ENCODE results near the gene DHX38.

The DHX38 gene

DNA sequence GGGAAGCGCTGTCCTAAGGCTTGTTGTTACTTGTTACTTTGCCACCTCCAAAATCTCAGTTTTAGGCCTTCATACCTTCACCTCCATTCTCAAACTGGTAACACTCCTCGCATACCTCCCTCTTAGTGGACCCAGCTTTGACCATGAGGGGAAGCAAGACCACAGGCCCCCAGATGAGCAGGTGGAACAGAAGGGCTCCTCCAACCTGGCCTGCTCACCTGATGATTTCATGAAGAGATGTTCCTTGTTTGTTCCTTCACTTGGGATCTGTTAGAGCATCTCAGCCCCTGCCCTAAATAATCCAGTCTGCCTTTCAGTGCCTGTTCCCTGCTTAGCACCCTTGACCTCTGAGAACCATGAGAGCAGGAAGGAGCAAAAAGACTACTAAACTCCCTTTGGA is 28.7 kb downstream of the DHX38 start:
- no peak for DNase-seq (ENCODE audit: low read depth)

DNA sequence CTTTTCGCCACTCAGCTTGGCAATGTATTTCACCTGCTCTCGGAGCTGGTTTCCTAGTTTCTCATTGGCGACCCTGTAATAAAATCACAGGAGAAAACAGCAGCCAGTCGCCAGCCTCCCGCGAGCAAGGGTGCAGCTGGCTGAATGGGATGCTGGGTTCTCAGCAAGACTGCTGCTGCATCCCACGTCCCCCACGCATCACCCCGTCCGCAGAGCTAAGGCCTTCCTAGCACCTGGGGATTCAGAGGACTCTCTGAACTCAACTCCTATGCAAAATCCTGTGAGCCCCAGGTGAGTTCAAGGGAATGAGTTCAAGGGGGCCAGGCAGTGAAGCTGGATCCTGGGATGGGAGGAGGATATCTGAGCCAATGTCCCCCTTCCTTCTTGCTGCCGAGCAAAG is 29.3 kb downstream of the DHX38 start:
- DNase-seq (ENCODE audit: low read depth), result no peak

DNA sequence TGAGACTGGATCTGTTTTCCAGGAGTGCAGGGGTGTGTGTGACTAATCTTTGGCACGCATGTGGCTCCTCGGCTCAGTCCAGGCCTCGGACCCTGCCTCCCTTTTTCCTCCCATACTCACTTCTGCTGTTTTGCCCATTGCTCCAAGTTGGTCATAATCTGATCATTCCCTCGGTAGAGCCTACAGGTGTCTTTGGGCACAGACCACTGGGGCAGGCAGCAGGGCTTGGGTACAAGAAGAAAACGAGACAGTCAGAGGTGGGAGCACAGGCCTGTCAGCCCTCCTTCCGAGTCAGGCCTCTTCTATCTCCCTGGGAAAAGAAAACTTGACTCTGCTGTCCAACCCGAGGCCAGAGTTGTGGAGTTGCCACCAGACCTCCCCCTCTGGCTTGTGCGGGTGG is 29.8 kb downstream of the DHX38 start:
- no peak for DNase-seq (ENCODE audit: low read depth)

DNA sequence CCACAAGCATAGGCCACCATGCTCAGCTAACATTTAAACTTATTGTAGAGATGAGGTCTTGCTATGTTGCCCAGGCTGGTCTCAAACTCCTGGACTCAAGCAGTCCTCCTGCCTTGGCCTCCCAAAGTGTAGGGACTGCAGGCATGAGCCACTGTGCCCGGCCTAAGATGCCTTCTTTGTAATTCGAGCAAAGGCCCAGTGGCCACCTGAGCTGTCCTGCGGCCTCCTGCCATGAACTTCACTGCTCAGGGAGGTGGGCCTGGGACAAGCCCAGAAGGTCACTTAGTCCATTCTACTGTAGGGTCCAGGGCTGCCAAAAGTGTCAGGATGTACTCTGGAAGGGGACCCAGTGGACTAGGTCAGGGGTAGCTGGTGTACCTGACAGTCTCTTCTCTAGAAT is 30.5 kb downstream of the DHX38 start:
- no peak for DNase-seq (ENCODE audit: low read depth)

DNA sequence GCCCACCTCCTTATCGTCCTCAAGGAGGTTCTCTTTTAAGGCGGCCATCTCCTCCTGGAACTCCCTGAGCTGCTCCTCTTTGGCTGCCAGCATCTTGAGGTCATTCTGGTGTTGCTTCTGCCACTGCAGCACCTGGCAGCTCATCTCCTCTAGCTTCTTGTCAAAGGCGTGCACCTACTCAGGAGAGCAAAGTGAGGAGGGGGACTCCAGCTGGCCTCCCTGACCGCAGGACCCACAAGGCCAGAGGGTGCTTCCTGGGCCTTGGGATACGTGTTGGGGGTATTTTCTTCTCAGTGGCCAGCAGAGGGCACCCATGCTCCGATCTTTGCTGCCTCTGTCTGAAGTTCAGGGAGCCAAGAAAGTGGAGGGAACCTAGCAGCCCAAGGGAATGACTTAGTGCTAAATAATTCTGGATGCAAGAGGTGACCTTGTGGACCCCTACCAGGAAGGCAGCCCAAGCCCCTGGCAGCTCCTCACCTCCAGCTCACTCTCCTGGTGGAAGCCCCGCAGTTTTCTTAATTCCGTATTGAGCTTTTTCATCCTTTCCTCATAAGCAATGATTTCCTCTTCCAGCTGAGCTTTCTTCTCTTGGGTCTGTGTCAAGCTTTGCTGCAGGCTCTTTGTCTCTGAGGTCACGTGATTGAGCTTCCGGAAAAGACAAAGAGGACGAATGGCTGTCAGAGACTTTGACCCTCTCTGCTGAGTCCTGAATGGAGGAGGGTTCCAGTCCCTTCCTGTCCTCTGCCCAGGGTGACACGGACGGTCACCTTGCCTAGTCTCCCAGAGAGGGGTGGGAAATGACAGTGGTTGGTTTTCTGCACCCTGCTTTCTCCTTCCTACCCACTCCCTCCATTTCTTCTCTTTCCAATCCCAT is 31.4 kb downstream of the DHX38 start:
- peak; percentile 50 for DNase-seq (ENCODE audit: low read depth)

DNA sequence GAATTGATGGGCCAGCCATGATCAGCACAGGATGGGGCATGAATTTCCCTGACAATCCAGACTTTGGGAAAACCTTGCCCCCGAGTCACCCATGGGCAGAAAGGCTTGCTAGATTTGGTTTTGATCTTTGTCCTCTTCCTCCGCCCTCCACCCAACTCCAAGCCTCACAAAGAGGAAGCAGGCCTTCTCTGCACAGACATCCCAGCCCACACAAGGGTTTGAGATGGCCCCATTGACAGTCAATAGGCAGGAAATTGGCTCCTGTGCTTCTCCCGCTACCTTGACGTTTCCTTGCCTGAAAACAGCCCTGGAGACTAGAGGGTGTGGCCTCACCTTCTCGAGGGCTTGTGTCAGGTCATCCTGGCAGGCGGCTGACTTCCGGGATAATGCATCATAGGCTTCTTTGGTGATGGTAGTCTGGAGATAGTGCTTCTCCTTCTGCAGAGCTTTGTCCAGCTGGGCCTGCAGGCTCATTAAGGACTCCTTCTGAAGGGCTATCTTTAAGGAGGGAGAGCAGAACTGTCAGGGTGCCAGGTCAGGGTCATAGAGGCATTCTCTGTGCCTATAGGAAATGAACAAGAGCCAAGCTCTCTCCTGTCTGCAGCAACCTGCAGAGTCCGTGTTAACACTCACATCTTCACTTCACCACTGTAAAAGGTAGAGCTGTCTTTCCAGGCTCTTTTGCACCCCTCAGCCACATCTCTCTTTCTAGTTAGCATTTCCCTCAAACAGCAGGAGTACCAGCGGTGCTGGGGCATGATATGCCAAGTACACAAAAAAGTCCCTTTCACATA is 32.2 kb downstream of the DHX38 start:
- DNase-seq (ENCODE audit: low read depth), result no peak

DNA sequence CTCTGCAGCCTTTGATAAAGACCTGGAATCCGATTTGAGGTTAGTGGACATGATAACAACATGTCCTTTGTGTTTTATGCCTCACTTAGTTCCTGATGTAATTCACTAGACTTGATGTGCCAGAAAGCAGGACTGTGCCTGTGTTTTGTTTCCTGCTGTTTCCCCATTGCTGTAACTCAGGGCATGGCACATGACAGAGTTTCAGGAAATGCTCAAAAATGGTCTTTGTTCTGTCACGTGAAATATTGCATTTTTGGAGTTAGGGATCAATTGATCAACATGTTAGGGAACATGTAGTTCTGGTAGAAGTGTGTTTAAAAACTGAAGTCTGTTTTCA is 32.8 kb downstream of the DHX38 start:
- DNase-seq (ENCODE audit: low read depth), result no peak

DNA sequence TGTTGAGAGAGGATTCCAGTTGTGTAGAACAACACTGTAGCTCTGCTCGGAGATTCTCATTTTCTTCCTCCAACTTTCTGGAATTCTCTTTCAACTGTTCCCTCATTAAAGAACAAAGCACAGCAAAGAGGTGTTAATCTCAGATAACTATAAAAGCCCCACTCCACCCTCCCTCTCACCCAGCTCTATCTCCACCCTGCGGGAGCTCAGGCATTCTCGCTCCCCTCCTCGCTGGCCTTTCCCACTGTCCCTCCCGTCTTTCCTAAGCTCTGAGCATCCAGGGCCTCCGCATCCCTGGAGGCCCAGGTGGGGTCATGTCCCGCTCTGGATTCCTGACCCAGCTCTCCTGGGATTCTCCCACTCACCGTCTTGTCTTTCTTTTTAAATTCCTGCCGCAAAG is 35.1 kb downstream of the DHX38 start:
- no peak for DNase-seq (ENCODE audit: low read depth)

DNA sequence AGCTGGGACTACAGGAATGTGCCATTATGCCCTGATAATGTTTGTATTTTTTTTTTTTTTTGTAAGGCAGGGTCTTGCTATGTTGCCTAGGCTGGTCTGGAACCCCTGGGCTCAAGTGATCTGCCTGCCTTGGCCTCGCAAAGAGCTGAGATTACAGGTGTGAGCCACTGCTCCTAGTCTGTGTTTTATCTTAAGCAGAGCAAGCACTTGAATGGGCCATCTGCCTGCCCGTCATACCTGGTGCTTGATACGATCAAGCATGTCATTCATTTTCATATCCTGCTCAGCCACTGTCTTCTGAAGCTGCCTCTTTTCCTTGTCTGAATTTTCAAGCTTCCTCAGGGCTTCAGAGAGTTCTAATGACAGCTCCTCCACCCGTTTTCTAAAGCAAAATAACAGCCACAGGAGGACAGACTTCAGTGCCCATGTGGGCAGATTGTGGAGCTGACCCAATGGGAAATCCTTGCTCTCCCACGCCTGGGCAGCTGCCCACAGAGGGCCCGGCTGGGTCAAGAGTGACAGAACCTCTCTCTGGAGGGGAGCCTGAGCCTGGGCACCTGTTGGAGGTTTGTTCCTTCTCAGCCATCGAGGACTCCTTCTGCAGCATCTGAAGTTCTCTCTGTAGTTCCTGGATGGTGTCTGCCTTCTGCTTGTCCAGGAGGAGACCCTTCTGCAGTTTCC is 36.5 kb downstream of the DHX38 start:
- no peak for DNase-seq (ENCODE audit: low read depth)

DNA sequence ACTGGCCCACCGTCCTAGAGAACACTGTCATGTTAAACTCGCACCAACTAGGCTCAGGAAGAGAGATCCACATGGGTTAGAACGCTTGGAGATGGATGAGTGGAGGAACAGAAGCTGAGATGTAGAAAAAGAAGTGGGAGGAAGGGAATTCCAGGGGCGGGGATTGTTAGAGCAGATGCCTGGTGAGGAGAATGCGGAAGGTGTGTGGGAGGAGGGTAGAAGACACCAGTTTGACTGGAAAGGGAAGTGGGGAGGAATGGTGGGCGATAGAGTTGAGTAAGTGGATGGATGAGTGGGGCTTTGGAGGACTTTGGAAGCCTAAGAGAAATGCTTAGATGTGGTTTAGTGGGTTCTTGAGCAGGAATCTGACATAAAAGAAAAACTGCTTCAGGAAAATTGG is 37.4 kb downstream of the DHX38 start:
- no peak for DNase-seq (ENCODE audit: low read depth)

DNA sequence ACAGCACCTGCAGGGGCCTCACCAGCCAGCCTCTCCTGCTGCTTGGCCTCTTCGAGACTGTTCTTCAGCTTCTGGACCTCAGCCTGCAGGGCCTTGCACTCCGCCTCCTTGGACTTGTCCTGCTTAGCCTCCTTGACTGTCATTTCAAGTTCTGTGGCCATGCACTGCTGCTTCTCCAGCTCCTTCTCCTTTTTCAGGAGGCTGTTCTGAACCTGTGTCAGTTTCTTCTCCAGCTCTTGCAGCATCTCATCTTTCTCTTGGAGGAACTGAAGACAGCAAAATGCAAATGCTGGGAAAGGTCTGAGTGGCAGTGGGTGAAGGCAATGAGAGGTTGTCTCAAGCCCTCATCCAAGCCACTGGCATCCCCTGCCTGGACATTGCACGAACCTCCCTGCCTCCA is 39.1 kb downstream of the DHX38 start:
- DNase-seq (ENCODE audit: low read depth), result no peak

DNA sequence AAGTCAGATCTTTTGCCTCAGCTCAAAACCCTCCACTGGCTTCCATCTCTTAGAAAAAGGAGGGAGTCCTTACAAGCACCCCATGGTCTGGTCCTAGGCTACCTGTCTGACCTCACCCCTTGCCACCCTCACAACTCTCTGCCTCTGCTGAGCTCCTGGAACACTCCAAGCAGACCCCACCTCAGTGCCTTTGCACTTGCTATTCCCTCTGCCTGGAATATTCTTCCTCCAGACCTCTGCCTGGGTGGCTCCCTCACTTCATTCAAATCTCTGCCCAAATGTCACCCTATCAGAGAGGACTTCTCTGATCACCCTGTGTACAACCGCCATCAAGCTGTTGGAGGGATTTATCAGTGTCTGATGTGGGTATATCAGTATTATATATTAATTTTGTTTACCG is 40.9 kb downstream of the DHX38 start:
- DNase-seq (ENCODE audit: low read depth), result no peak

DNA sequence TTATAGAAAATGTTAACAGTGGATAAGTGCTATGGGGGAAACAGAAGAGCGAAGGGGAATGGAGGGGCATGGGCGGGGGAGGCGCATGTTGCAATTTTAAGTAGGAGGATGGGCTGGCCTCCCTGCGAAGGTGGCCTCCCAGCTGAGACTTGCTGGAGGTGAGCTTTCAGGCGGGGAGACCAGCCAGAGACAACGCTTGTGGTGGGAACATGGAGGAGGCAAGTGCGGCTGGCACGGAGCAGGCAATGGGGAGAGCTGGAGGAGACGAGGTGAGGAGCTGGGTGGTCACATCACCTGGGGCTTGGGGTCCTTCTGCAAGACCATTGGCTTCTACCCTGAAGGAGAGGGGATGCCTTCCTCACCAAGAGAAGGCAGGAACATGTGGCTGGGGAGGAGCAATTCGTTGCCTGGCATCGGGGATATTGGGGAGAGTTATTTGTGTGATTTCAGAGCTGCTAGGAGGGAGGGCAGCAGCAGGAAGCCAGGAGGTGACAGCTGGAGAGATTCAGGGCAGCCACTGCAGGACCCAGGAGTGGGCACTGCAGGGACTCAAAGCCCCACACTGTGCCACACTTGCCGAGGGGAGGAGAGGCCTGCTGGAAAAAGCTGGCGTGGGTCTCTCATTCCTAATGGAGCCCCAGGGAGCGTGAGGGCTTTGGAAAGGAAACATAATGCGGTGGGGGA is 43.9 kb downstream of the DHX38 start:
- no peak for DNase-seq (ENCODE audit: low read depth)

DNA sequence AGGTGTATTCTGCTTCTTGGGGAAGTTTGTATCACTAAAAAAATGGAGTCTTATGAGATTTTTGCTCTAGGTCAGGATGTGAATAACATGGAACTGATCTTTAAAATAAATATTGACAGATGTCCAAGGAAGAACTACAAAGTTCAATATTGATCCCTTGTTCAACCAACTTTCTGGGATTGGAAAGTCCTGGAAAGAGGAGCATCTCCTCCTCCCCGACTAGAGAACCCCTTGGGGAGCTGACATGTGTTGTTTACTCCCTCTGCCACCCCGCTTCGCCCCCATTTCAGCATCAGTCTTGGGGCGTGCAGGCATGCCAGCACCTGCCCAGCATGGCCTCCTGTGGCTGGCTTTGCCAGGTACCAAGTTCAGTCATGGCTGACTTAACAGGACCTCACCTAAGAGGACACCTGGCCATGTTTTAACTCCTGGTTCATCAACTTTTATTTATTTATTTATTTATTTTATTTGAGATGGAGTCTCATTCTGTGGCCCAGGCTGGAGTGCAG is 44.5 kb downstream of the DHX38 start:
- no peak for DNase-seq (ENCODE audit: low read depth)

DNA sequence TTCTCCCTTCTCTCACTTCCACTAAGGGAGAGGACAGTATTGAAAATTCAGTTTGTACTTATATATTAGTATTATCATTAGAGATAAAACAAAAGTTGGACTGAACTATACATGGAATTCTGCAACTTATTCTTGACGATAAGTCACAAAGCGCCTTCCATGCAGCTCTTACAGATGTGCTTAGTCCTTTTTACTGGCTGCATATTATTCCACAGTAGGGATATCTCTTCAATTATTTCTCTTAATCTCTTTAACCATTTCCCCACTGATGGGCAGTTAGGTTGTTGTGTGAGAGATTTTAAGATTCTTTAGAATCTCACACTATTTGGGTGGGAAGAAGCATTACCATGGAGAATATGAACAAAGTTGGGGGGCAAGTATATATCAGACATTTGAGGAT is 46.3 kb downstream of the DHX38 start:
- no peak for DNase-seq (ENCODE audit: low read depth)

DNA sequence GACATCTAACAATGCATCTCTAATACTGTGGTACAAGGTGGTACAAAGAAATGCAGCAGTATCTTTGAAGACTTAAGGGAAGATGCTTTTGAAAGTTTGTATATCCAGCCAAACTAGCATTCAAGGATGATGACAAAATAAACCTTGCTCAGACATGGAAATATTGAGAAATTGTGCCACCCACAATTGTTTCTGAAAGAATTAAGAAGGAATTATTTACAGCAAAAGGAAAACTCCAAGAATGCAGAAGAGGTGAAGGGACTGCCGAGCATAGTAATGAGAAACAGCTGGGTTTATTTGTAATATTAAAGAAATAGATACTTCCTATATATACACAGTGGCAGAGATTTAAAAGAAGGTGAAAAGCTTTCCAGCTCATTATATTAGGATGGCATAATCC is 48.8 kb downstream of the DHX38 start:
- DNase-seq (ENCODE audit: low read depth), result no peak

DNA sequence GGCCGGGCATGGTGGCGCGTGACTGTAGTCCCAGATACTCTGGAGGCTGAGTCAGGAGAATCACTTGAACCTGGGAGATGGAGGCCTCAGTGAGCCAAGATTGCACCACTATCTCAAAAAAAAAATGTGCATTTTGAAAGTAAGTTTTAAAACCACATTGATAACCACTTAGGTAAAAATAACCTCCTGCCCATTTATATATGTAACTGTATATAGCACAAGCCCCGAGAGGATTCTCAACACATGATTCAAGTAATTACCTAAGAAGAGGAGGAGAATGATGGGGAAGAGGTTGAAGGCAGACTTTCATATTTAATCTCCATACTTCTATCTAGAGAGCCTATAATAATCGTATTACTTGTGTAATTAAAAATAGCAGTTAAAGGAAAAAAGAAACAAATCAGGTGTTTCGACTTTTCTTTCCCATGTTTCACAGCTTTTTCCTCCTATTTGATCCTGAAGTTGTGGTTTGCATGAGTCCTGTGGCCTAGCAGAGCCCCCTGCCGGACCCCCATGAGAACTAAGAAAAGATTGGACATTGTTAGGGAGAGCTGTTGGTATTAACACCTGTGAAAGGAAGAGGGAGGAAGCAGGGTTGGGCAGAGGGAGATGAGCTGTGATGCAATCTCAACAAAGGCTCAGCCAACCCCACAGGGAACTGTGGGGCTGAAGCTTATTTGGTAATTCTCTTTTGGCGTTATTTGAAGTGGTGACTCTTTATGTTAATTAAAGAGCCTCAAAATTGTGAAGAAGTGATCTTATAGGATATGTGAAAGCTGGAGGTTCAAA is 56.2 kb downstream of the DHX38 start:
- no peak for DNase-seq (ENCODE audit: low read depth)

DNA sequence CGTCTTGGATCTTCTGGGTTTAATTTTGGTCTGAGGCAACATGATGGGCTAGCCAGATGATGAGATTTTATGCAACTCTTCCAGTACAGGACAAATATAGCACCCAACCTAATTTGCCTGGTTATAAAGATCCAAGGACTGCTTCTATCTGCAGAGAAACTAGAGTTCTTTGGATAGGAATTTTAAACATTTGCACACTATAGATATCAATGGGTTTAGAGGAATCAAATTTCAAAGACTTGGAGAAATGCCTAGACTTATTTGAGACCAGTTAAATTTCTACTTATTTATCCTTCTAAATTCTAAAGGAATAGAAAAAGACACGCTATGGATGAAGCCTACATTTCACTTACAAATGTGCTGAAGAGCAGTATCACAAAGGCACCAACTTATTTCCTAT is 65.7 kb downstream of the DHX38 start:
- DNase-seq (ENCODE audit: low read depth), result no peak

DNA sequence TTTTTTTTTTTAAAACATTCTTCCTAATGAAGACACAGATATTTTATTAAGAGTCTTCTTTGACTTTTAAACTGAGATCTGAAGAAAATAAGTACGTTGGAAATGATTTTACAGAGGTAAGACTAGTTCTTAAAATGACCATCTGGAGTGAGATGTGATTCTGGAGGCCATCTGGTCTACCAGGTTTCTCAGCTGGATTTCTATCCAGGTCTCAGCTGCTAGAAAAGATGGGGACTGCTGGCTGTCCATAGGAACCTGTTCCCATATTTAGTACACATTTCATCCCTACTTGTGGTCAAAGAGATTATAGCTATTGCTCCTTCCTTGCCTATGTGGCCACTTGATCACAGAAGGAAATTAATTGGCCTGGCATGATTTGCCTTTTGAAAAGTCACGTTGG is 66.2 kb downstream of the DHX38 start:
- DNase-seq (ENCODE audit: low read depth), result no peak

DNA sequence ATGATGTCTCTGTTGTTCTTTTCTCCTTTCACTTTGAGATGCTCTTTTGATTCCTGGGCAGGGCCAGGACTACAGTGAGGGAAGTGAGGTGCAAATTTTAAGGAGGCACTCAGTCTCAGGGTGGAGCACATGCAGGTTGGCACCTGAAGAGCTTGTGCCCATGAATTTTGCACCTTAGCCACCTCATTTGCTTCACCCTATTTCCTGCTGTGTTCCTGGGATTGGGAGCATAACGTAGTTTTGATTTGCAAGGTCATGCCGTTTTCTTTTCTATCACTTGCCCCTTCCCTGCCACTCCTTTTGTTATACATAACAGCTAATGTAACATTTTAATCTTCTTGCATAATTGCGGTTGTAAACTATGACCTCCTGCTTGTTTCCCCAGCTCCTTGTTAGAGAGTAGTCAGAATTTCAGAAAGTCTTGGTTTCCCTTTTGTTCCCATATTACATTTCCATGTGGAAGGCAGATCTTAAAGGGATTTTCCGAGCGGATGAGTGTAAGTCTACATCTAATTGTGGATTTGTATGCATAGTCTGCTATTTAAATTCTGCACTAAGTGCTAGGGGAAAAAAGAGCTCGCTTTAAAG is 68.6 kb downstream of the DHX38 start:
- DNase-seq (ENCODE audit: low read depth), result no peak

All from activated T-cell treated with anti-CD3 and anti-CD28 coated beads for 1 hour (primary cell).